HCT116 (cell line): Measurements from ENCODE around the gene STT3B.

Experiments
- CTCF ChIP-seq, 3 experiments: fragments of 200-600 bp in 1 of 3; sonication (generic) in 1 of 3; IDR thresholded peaks in 2 of 3; conservative IDR thresholded peaks in 1 of 3; 2 replicates each; pipeline ENCODE4 v1.5.1; 2012 to 2017; ENCODE audit warnings: low read depth in 2 of 3, low read length in 2 of 3, antibody characterized with exemption in 1 of 3, borderline replicate concordance in 1 of 3, control low read depth in 1 of 3, mild to moderate bottlenecking in 1 of 3, mixed read lengths in 1 of 3, mixed run types in 1 of 3, moderate library complexity in 1 of 3; ENCODE audit not compliant: insufficient read depth in 1 of 3
- EGR1 ChIP-seq: IDR thresholded peaks from 2 replicates; pipeline ENCODE4 v1.6.1; 2012; ENCODE audit warnings: low read depth
- EZH2 ChIP-seq: fragments of 200-600 bp; sonication (generic); IDR thresholded peaks from 2 replicates; pipeline ENCODE4 v1.6.1; 2017; ENCODE audit warnings: antibody characterized with exemption, mixed run types
- POLR2A ChIP-seq: IDR thresholded peaks from 2 replicates; pipeline ENCODE4 v1.7.0; 2011; ENCODE audit warnings: borderline replicate concordance; ENCODE audit not compliant: insufficient read depth, insufficient read length; ENCODE audit errors: extremely low read depth
- POLR2AphosphoS5 ChIP-seq: IDR thresholded peaks from 2 replicates; pipeline ENCODE4 v1.6.1; 2011; ENCODE audit warnings: mild to moderate bottlenecking, low read depth, low read length, moderate library complexity
- TCF7L2 ChIP-seq: IDR thresholded peaks from 2 replicates; pipeline ENCODE4 v1.7.0; 2011; ENCODE audit warnings: borderline replicate concordance, inconsistent platforms; ENCODE audit not compliant: insufficient read depth, insufficient read length; ENCODE audit errors: extremely low read depth
- ZBTB33 ChIP-seq: IDR thresholded peaks from 2 replicates; pipeline ENCODE4 v1.6.1; 2011; ENCODE audit warnings: mild to moderate bottlenecking, low read length, moderate library complexity; ENCODE audit not compliant: insufficient replicate concordance; ENCODE audit errors: extremely low read depth

DNA sequence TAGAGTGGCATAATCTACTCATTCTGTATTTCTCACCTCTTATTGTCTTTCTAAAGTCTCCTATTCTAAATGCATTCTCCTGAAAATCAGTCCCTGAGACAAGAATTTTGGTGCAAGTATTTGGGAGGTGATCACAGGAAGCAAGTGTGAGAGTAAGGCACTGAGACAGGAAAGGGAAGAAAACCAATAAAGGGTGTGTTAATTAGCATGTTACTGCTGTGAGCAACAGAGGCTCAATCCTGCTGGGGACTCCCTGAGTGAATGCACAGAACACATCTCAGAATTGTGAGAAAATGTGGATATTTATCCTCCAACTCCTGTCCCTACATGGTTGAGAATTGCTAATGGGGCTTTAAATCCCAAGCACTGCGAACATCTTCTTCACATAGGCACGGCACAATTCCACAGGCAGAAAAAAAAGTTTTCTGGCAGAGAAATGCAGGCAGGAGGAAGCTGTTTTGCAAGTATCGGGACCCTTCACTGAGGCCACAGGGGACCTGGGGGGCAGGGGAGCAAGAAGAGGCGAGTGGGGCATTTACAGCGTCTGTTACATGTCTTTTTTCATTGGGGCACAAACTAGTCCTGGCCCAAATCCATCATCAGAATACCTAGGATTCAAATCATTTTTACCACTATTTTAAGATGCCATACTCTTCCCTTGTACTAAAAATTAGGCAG, 27.2 kb upstream of the STT3B start:
- no peak for TF ChIP-seq POLR2AphosphoS5
- TF ChIP-seq CTCF (IDR thresholded peaks at IDR 0.05 in 2 of 3, conservative IDR thresholded peaks at IDR 0.05 in 1 of 3; ENCODE audit: borderline replicate concordance in 1 of 3, insufficient read depth in 1 of 3, low read depth in 2 of 3, low read length in 2 of 3): no peak
- TF ChIP-seq POLR2A: no peak
- no peak for TF ChIP-seq EGR1
- TF ChIP-seq ZBTB33: no peak
- TF ChIP-seq TCF7L2: no peak
- no peak for TF ChIP-seq EZH2
